A673 (cell line): ENCODE results near the gene RPS2. TPM values are rescaled to one million over a fixed set of nuclear protein-coding genes. Genes with fewer than 3 reads are reported as not detected.

ENCODE experiments used
- BruUV-seq: library from RNA; stranded (reverse); fragments of 400-500 nt; replicated peaks from 2 replicates; lab custom pipeline; 2021; lab: Mats Ljungman, UMichigan
- CTCF ChIA-PET: fragments of 300-600 bp; sonication (Branson Sonifier 250); formaldehyde crosslinking; loops from one replicate; lab custom pipeline; 2022; ENCODE audit warnings: antibody characterized with exemption; lab: Charles Lee
- POLR2A ChIA-PET: fragments of 300-600 bp; sonication (Branson Sonifier 250); formaldehyde crosslinking; loops from one replicate; lab custom pipeline; 2022; ENCODE audit warnings: antibody characterized with exemption; ENCODE audit not compliant: low non-redundant PET; lab: Charles Lee
- DNase-seq: peaks from one replicate; pipeline ENCODE4 v3.0.0-alpha.2; 2015; ENCODE audit warnings: low spot score
- H3K27ac ChIP-seq: fragments of 200-600 bp; sonication (generic); 2 replicates; pipeline ENCODE4 v1.5.1; 2016; ENCODE audit warnings: mixed run types, low read depth, mild to moderate bottlenecking, mixed read lengths, antibody characterized with exemption, low read length; ENCODE audit not compliant: poor library complexity, severe bottlenecking
- H3K27me3 ChIP-seq: fragments of 200-600 bp; sonication (generic); replicated peaks from 2 replicates; pipeline ENCODE4 v1.6.1; 2017; ENCODE audit warnings: mixed run types, low read depth, mild to moderate bottlenecking, mixed read lengths, antibody characterized with exemption, low read length; ENCODE audit not compliant: insufficient read depth, poor library complexity
- H3K36me3 ChIP-seq: fragments of 200-600 bp; sonication (generic); 2 replicates; pipeline ENCODE4 v1.6.1; 2016; ENCODE audit warnings: mixed run types, mild to moderate bottlenecking, mixed read lengths, antibody characterized with exemption, low read length; ENCODE audit not compliant: insufficient read depth, poor library complexity, severe bottlenecking
- H3K4me1 ChIP-seq: fragments of 200-600 bp; sonication (generic); 2 replicates; pipeline ENCODE4 v1.6.1; 2017; ENCODE audit warnings: mixed run types, mild to moderate bottlenecking, mixed read lengths, antibody characterized with exemption, low read length; ENCODE audit not compliant: insufficient read depth, poor library complexity, severe bottlenecking
- H3K4me3 ChIP-seq: fragments of 200-600 bp; sonication (generic); 2 replicates; pipeline ENCODE4 v1.5.1; 2016; ENCODE audit warnings: low read depth, mixed run types, mild to moderate bottlenecking, mixed read lengths, low read length; ENCODE audit not compliant: poor library complexity, severe bottlenecking
- H3K9me3 ChIP-seq: fragments of 200-600 bp; sonication (generic); 2 replicates; pipeline ENCODE4 v1.6.1; 2016; ENCODE audit warnings: mixed run types, low read depth, mild to moderate bottlenecking, mixed read lengths, antibody characterized with exemption, low read length; ENCODE audit not compliant: poor library complexity, severe bottlenecking
- CTCF ChIP-seq: fragments of 300-800, 200-600 bp; sonication (generic); conservative IDR thresholded peaks from 2 replicates; pipeline ENCODE4 v1.5.1; 2017; ENCODE audit warnings: low read depth, mild to moderate bottlenecking, antibody characterized with exemption, low read length, moderate library complexity, mixed read lengths
- EZH2 ChIP-seq: fragments of 200-600 bp; sonication (generic); IDR thresholded peaks from 2 replicates; pipeline ENCODE4 v1.6.1; 2017; ENCODE audit warnings: borderline replicate concordance, low read depth, mild to moderate bottlenecking, mixed read lengths, antibody characterized with exemption, low read length; ENCODE audit not compliant: poor library complexity, severe bottlenecking
- intact Hi-C: fragments of 100-400 bp; cut with micrococcal nuclease; formaldehyde crosslinking; loops from one replicate; pipeline ENCODE4 v1.10.0; 2022; ENCODE audit not compliant: unreplicated experiment
- total RNA-seq: library from RNA; stranded (reverse); gene quantifications from 2 replicates; pipeline ENCODE4 v1.2.3, GENCODE V29; 2021

RPS2 gene
- total RNA-seq, 1 experiment from 2014 or later = 3,326 TPM

DNA sequence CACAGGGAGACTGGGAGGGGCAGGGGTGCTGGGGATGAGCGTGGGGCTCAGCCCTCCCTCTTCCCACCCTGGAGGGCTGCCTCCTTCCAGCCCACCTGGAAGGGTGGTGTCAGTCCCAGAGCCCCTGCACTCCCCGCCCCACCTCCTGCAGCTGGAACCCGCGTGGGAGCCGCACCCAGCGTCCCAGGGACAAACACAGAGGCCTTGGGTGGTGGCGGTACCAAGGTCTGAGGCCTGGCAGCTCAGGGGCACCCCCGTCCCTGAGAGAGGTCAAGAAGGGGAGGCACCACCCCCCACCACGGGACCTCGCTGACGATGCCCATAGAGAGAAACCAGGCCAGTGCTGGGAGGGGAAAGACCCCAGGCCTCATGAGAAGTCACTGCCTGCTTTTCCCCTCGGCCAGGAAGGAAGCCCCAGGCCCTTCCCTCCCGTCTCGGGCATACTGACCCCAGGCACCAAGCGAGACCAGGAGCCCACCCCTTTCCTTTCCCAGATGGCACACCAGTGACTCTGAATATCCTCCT lies 50.5 kb downstream of the RPS2 start:
- no peaks in the 10 kb centered on the region for H3K9me3 ChIP-seq
- intact Hi-C loops = no loop called here
- no peak overlapping the region for H3K4me3 ChIP-seq
- no peaks in the 10 kb centered on the region for H3K36me3 ChIP-seq
- no peaks in the 10 kb centered on the region for H3K4me1 ChIP-seq
- H3K27ac ChIP-seq = no peak overlapping the region
- TF ChIP-seq CTCF (no peak), EZH2 (no peak)
- DNase-seq = no peak
- BruUV-seq = no TSS peak
- POLR2A ChIA-PET = no interaction called here
- H3K27me3 ChIP-seq = peaks cover 35% of the 10 kb centered on the region
- CTCF ChIA-PET = no interaction called here

- no peaks in the 10 kb centered on the region for H3K9me3 ChIP-seq
- intact Hi-C loops = no loop called here
- H3K36me3 ChIP-seq = no peaks in the 10 kb centered on the region
- no TSS peak for BruUV-seq
- ChIA-PET CTCF (no interaction called here), POLR2A (no interaction called here)
- DNase-seq = no peak
- TF ChIP-seq CTCF (no peak), EZH2 (no peak)
- no peak overlapping the region for H3K4me3 ChIP-seq
- no peak overlapping the region for H3K27ac ChIP-seq
- H3K4me1 ChIP-seq = no peaks in the 10 kb centered on the region
- H3K27me3 ChIP-seq = peaks cover 28% of the 10 kb centered on the region
Measured at GRCh38 chr16:1913327-1914083, 51.1 kb downstream of the RPS2 start.

DNA sequence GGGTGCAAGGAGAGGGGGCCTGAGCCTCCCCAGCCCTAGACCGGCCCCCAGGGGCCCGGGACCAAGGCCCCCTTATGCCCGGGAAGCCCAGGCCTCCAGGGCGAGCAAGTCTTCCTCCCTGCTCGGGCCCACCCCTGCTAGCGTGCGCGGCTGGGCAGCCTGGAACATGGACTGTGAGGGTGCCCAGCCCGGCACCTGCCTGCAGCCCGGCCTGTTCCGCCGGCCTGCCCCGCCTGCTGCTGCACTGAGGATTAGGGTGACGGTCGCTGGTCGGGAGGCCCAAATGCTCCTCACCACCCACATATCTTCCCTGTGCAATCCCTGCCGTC lies 52.4 kb downstream of the RPS2 start:
- Histone ChIP-seq H3K4me1 (no peaks in the 10 kb centered on the region), H3K9me3 (no peaks in the 10 kb centered on the region), H3K27me3 (peaks cover 20% of the 10 kb centered on the region), H3K4me3 (no peak overlapping the region), H3K36me3 (no peaks in the 10 kb centered on the region), H3K27ac (no peak overlapping the region)
- BruUV-seq = no TSS peak
- no peak for DNase-seq
- TF ChIP-seq CTCF (no peak), EZH2 (no peak)
- ChIA-PET CTCF (no interaction called here), POLR2A (no interaction called here)
- intact Hi-C loops = no loop called here

Other genes with a start within 250 kb of the RPS2 start
- gene NME3, start 193.3 kb downstream of the RPS2 start, total RNA-seq = 35.3 and 40.8 TPM in 2 replicates
- gene EME2, start 192.0 kb downstream of the RPS2 start, total RNA-seq = 19.5 and 19.9 TPM in 2 replicates
- gene MRPS34, start 191.7 kb downstream of the RPS2 start, total RNA-seq = 247 and 250 TPM in 2 replicates
- gene SPSB3, start 182.3 kb downstream of the RPS2 start, total RNA-seq = 15.0 and 20.8 TPM in 2 replicates
- 76.0 and 76.6 TPM in 2 replicates for gene NUBP2, start 181.9 kb downstream of the RPS2 start, total RNA-seq
- not detected in 2 replicates for gene IGFALS, start 171.1 kb downstream of the RPS2 start, total RNA-seq
- 14.4 and 23.4 TPM in 2 replicates for gene HAGH, start 138.0 kb downstream of the RPS2 start, total RNA-seq
- 19.9 and 22.1 TPM in 2 replicates for gene FAHD1, start 137.6 kb downstream of the RPS2 start, total RNA-seq
- 0.48 and 0.62 TPM in 2 replicates for gene MEIOB, start 92.7 kb downstream of the RPS2 start, total RNA-seq
- gene HS3ST6, start 46.4 kb downstream of the RPS2 start, total RNA-seq = not detected in 2 replicates
- 17.7 and 23.4 TPM in 2 replicates for gene MSRB1, start 21.6 kb downstream of the RPS2 start, total RNA-seq
- gene RPL3L, start 10.1 kb downstream of the RPS2 start, total RNA-seq = not detected in 2 replicates
- 178 and 210 TPM in 2 replicates for gene NDUFB10, start 5.3 kb downstream of the RPS2 start, total RNA-seq
- not detected in 2 replicates for gene RNF151, start 2.0 kb upstream of the RPS2 start, total RNA-seq
- gene TBL3, start 7.2 kb upstream of the RPS2 start, total RNA-seq = 58.4 and 64.1 TPM in 2 replicates
- 0.90 and 1.2 TPM in 2 replicates for gene NOXO1, start 16.6 kb upstream of the RPS2 start, total RNA-seq
- 26.2 and 27.4 TPM in 2 replicates for gene GFER, start 19.4 kb upstream of the RPS2 start, total RNA-seq
- gene SYNGR3, start 25.1 kb upstream of the RPS2 start, total RNA-seq = 1.4 and 2.3 TPM in 2 replicates
- 68.0 and 75.8 TPM in 2 replicates for gene ZNF598, start 45.0 kb upstream of the RPS2 start, total RNA-seq
- gene NPW, start 55.0 kb upstream of the RPS2 start, total RNA-seq = 96.5 and 105 TPM in 2 replicates
- 19.5 and 26.4 TPM in 2 replicates for gene NHERF2, start 62.1 kb upstream of the RPS2 start, total RNA-seq
- gene NTHL1, start 83.0 kb upstream of the RPS2 start, total RNA-seq = 51.6 and 65.4 TPM in 2 replicates
- 125 and 155 TPM in 2 replicates for gene TSC2, start 83.2 kb upstream of the RPS2 start, total RNA-seq
- 121 and 141 TPM in 2 replicates for gene PKD1, start 171.1 kb upstream of the RPS2 start, total RNA-seq
- gene RAB26, start 183.8 kb upstream of the RPS2 start, total RNA-seq = 0.49 and 1.7 TPM in 2 replicates
- 96.7 and 97.4 TPM in 2 replicates for gene TRAF7, start 191.0 kb upstream of the RPS2 start, total RNA-seq
- gene CASKIN1, start 231.8 kb upstream of the RPS2 start, total RNA-seq = 1.1 and 3.8 TPM in 2 replicates
- gene MLST8, start 240.6 kb upstream of the RPS2 start, total RNA-seq = 58.3 and 58.8 TPM in 2 replicates
- 16.0 and 18.6 TPM in 2 replicates for gene BRICD5, start 246.0 kb upstream of the RPS2 start, total RNA-seq